D721Med (cell line): ENCODE measurements around the gene CCDC85A.

Experiments used
- DNase-seq: peaks from one replicate; pipeline ENCODE4 v3.0.0; 2011; ENCODE audit warnings: low spot score; ENCODE audit not compliant: insufficient read length
- FAIRE-seq: peaks from 2 replicates; lab custom pipeline; 2011; peaks lifted over from hg19 to GRCh38; lab: Jason Lieb, UNC
- TF ChIP-seq, protein P1 (sequence below): IDR thresholded peaks from 2 replicates; pipeline ENCODE4 v1.5.1; 2012; ENCODE audit warnings: mild to moderate bottlenecking, control low read depth; ENCODE audit not compliant: insufficient read depth; ENCODE audit errors: missing control alignments

CCDC85A gene

DNA sequence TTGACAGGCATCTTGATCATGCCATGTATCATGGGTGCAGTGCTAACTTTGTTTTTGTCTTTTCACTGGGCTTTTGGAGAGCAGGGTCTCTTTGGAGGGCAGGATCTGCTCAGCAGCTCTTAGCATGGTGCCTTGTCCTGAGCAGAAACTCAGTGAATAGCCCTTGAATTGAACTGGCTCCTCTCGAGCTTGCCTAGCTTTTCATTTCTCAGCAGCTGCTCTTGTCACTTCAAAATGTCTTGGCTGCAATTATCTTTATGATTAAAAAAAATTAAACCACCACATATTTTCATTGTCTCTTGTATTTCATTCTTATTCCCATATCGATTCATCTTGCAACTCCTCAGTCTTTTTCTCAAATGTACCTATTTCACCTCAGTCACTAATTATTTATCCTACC, 50.5 kb downstream of the CCDC85A start:
- FAIRE-seq (no peak), DNase-seq (no peak)
- TF ChIP-seq, protein P1, sequence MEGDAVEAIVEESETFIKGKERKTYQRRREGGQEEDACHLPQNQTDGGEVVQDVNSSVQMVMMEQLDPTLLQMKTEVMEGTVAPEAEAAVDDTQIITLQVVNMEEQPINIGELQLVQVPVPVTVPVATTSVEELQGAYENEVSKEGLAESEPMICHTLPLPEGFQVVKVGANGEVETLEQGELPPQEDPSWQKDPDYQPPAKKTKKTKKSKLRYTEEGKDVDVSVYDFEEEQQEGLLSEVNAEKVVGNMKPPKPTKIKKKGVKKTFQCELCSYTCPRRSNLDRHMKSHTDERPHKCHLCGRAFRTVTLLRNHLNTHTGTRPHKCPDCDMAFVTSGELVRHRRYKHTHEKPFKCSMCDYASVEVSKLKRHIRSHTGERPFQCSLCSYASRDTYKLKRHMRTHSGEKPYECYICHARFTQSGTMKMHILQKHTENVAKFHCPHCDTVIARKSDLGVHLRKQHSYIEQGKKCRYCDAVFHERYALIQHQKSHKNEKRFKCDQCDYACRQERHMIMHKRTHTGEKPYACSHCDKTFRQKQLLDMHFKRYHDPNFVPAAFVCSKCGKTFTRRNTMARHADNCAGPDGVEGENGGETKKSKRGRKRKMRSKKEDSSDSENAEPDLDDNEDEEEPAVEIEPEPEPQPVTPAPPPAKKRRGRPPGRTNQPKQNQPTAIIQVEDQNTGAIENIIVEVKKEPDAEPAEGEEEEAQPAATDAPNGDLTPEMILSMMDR: no peak

DNA sequence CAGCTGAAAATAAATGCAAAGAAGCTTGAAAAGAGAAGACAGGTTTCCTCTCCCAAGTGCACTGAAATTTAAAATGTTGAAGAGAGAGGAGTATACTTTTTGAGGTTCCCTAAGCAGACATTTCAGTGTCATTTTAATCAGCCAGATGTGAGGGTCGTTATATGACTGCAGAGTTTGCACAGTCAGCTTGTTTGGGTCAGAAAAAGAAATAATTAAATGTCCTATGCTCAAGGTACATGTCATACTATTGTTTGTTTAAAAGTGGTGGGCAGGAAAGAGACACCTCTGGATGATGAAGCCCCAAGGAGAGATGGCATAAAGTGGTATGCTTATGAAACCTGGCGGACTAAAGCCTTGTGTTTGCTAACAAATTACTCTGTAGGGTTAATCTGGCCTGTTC, 55.2 kb downstream of the CCDC85A start:
- DNase-seq: no peak
- FAIRE-seq: no peak
- TF ChIP-seq, protein P1: no peak

DNA sequence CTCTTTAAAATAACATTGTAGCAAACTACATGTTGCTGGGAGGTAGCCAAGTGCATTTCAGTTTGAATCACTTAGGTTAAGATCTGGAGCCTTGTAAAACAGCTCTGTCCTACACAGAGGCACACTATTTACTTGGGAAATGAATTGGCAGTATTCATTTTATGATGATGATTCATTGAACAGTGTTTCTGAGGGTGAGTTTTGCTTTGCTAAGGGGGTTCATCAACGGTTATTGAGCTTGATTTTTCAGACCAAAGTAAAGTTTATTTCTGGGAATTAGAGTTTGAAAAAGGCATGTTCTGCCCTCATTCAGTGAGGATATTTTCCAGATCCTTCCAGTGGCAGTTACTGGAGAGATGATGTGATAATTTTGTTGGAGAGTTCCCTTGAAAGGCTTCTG, 55.6 kb downstream of the CCDC85A start:
- TF ChIP-seq, protein P1: no peak
- no peak for DNase-seq
- FAIRE-seq: no peak

DNA sequence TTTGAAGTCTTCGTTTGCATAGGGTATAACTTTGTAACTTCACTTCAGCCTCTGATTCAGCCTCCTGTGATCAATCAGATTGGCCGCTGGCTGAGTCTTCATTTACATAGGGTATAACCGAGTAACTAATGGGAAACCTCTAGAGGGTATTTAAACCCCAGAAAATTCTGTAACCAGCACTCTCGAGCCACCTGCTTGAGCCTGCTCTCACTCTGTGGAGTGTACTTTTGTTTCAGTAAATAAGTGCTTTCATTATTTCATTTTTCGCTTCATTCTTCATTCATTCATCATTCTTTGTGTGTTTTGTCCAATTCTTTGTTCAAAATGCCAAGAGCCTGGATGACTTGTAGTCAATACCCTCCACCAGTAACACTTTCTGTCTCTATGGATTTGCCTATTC, 56.4 kb downstream of the CCDC85A start:
- TF ChIP-seq, protein P1: no peak
- FAIRE-seq (no peak), DNase-seq (no peak)

DNA sequence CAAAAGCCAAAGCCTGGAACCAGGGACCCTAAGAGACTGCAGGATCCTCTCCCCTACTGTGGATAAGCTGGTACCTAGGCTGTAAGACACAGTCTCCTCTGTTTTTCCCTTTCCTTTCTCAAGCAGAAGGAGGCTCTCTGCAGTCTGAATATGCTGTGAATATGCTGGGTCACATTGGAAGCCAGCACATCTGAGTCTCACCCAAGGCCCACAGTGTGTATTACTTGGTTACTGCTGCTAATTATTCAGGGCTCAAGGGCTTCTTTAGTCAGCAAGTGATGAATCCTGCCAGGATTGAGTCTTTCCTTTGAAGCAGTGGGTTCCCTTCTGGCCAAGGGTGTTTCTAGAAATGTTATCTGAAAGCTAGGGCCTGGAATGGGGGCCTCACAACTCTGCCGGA, 60.7 kb downstream of the CCDC85A start:
- DNase-seq (no peak), FAIRE-seq (no peak)
- TF ChIP-seq, protein P1: no peak

DNA sequence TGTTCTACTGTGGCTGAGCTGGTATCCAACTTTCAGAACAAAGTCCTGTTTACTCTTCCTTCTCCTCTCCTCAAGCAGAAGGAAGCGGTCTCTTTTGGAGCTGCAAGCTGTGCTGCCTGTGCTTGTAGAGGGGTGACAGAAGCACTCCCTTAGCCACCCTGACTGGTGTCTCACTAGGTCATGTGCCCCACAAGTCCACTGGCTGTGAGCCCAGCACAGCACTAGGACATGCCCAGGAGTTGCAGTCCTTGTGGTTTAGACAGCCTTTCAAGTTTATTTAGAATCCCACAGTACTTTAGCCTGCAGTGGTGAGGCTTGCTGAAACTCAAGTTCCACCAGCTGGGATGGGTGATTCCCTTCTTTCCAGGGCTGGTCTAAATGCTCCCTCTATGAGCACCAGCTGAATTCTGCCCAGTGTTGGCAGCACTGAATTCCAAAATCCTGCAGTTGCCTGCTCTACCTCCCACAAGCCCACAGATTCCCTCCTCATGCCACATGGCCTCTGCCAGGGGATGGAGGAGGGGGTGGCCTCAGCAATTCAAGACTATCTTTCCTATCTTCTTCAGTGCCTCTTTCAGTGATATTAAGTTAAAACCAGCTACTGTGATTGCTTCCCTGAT, 61.2 kb downstream of the CCDC85A start:
- no peak for DNase-seq
- TF ChIP-seq, protein P1: no peak
- no peak for FAIRE-seq

DNA sequence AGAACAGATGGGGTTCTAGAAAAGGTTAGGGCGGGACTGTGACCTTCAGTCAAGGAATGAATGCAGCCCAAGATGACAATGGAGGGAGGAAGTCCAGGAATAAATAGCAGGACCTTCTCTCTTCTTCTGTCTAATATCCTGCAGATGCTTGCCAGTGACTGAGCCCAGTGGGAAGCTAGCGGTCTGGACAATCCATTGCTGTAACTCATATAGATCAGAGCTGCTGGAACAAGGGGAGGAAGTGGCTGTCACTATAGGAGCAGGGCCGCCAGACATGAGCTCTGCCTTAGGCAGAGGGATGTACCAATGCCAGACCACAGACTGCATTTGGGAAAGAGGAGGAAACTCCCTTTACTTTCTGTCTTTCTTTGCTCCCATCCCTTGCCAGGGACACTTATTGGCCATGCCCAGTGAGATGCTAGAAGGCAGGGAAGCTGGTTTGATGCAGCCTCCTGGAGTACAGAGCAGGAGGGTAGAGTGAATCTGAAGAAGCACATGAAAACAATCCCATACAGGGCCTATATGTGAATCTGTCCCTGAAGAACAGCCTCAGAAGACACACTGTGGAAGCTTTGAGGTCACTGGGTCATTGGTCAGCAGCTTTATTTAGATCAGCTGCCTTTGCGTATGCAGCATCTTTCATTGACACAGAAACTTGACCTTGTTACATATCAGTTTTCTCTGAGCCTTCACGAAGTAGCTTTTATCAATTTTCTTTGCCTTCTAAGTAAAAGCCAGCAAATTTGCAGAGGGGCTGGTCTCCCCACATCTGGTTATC, 65.4 kb downstream of the CCDC85A start:
- FAIRE-seq: no peak
- DNase-seq: no peak
- TF ChIP-seq, protein P1: no peak
